Neural cell (in vitro differentiated cells): ENCODE data around the gene POU1F1. TPM values are rescaled to one million over a fixed set of nuclear protein-coding genes. Genes with fewer than 3 reads are reported as not detected.

ENCODE experiments used
- H2AFZ ChIP-seq: fragments of 200-600, 300-800 bp; sonication (generic), shearing (Covaris generic); 2 replicates; pipeline ENCODE4 v1.6.0; 2014; ENCODE audit warnings: low read depth, mild to moderate bottlenecking, antibody characterized with exemption, low read length, moderate library complexity
- H3F3A ChIP-seq: fragments of 200-600 bp; shearing (Covaris generic); 2 replicates; pipeline ENCODE4 v1.6.1; 2016; ENCODE audit warnings: mild to moderate bottlenecking, moderate library complexity, mixed read lengths, antibody characterized with exemption, low read length; ENCODE audit not compliant: insufficient read depth, poor library complexity, severe bottlenecking
- H3K27ac ChIP-seq: fragments of 200-600, 300-800 bp; sonication (generic), shearing (Covaris generic); 2 replicates; pipeline ENCODE4 v1.5.1; 2014; ENCODE audit warnings: mild to moderate bottlenecking, low read length, moderate library complexity
- H3K27me3 ChIP-seq: fragments of 300-800, 200-600 bp; sonication (generic), shearing (Covaris generic); 2 replicates; pipeline ENCODE4 v1.6.0; 2014; ENCODE audit warnings: mild to moderate bottlenecking, low read depth, low read length, moderate library complexity; ENCODE audit not compliant: insufficient read depth
- H3K36me3 ChIP-seq: fragments of 300-800, 200-600 bp; sonication (generic), shearing (Covaris generic); 2 replicates; pipeline ENCODE4 v1.5.1; 2014; ENCODE audit warnings: mild to moderate bottlenecking, antibody characterized with exemption, low read length, moderate library complexity; ENCODE audit not compliant: insufficient read depth
- H3K4me2 ChIP-seq: fragments of 300-800, 200-600 bp; sonication (generic), shearing (Covaris generic); 2 replicates; pipeline ENCODE4 v1.6.0; 2014; ENCODE audit warnings: mild to moderate bottlenecking, low read length
- H3K4me3 ChIP-seq: fragments of 300-800, 200-600 bp; sonication (generic), shearing (Covaris generic); 2 replicates; pipeline ENCODE4 v1.5.1; 2014; ENCODE audit warnings: mild to moderate bottlenecking, low read length, moderate library complexity
- H3K79me2 ChIP-seq: fragments of 200-600 bp; shearing (Covaris generic); replicated peaks from 2 replicates; pipeline ENCODE4 v1.6.0; 2014; ENCODE audit warnings: mild to moderate bottlenecking, low read length, moderate library complexity; ENCODE audit not compliant: insufficient read depth
- H3K9ac ChIP-seq: fragments of 300-800, 200-600 bp; sonication (generic), shearing (Covaris generic); 2 replicates; pipeline ENCODE4 v1.6.1; 2016; ENCODE audit warnings: mild to moderate bottlenecking, low read length, mixed read lengths
- H3K9me2 ChIP-seq: fragments of 200-600 bp; shearing (Covaris generic); 2 replicates; pipeline ENCODE4 v1.6.1; 2016; ENCODE audit warnings: mild to moderate bottlenecking, low read length, mixed read lengths; ENCODE audit not compliant: insufficient read depth
- H3K9me3 ChIP-seq: fragments of 200-600, 300-800 bp; sonication (generic), shearing (Covaris generic); 2 replicates; pipeline ENCODE4 v1.6.1; 2016; ENCODE audit warnings: mild to moderate bottlenecking, mixed run types, low read length, moderate library complexity, mixed read lengths
- H4K20me1 ChIP-seq: fragments of 200-600 bp; shearing (Covaris generic); 2 replicates; pipeline ENCODE4 v1.6.1; 2016; ENCODE audit warnings: mild to moderate bottlenecking, mixed run types; ENCODE audit not compliant: insufficient read depth
- EP300 ChIP-seq: fragments of 450-650 bp; conservative IDR thresholded peaks from 2 replicates; pipeline ENCODE4 v1.6.1; 2014; ENCODE audit warnings: antibody characterized with exemption, mild to moderate bottlenecking, moderate library complexity; ENCODE audit not compliant: poor library complexity, severe bottlenecking
- EZH2 ChIP-seq: fragments of 200-600, 300-800 bp; shearing (Covaris generic), sonication (generic); IDR thresholded peaks from 2 replicates; pipeline ENCODE4 v1.6.1; 2014; ENCODE audit warnings: antibody characterized with exemption, low read length, borderline replicate concordance, mild to moderate bottlenecking; ENCODE audit not compliant: insufficient read depth, poor library complexity, severe bottlenecking
- MXI1 ChIP-seq: fragments of 450-650 bp; conservative IDR thresholded peaks from 2 replicates; pipeline ENCODE4 v1.6.1; 2014; ENCODE audit warnings: antibody characterized with exemption, mild to moderate bottlenecking; ENCODE audit not compliant: poor library complexity, severe bottlenecking
- POLR2AphosphoS5 ChIP-seq: IDR thresholded peaks from 2 replicates; pipeline ENCODE4 v1.6.1; 2012
- RAD21 ChIP-seq: fragments of 450-650 bp; conservative IDR thresholded peaks from 2 replicates; pipeline ENCODE4 v1.6.1; 2014; ENCODE audit warnings: antibody characterized with exemption, mild to moderate bottlenecking, moderate library complexity
- REST ChIP-seq: IDR thresholded peaks from 2 replicates; pipeline ENCODE4 v1.6.1; 2012; ENCODE audit warnings: borderline replicate concordance
- SMC3 ChIP-seq: fragments of 450-650 bp; conservative IDR thresholded peaks from 2 replicates; pipeline ENCODE4 v1.6.1; 2014; ENCODE audit warnings: antibody characterized with exemption, mild to moderate bottlenecking, moderate library complexity; ENCODE audit not compliant: poor library complexity
- TAF1 ChIP-seq: IDR thresholded peaks from 2 replicates; pipeline ENCODE4 v1.6.1; 2012; ENCODE audit warnings: low read depth
- polyA plus RNA-seq: library from polyadenylated mRNA; depleted of rRNA; stranded (reverse); fragments of >200 nt; gene quantifications from 2 replicates; pipeline ENCODE4 v1.2.3, GENCODE V29; 2014
- TF ChIP-seq, protein P1 (sequence below): fragments of 450-650 bp; IDR thresholded peaks from 2 replicates; pipeline ENCODE4 v1.5.1; 2014; ENCODE audit warnings: antibody characterized with exemption, mild to moderate bottlenecking, moderate library complexity; ENCODE audit not compliant: poor library complexity, severe bottlenecking

POU1F1 gene
- polyA plus RNA-seq, 1 donor from 2014 or later, result not detected

GRCh38 chr3:87268646-87269211 is 7.7 kb downstream of the POU1F1 start:
- no peak overlapping the region for H3K9ac ChIP-seq
- no peaks in the 10 kb centered on the region for H3K9me2 ChIP-seq
- H3K27me3 ChIP-seq, result no peaks in the 10 kb centered on the region
- H3K79me2 ChIP-seq, result no peaks in the 10 kb centered on the region
- H4K20me1 ChIP-seq, result no peaks in the 10 kb centered on the region
- H3K4me2 ChIP-seq, result no peak overlapping the region
- H3K9me3 ChIP-seq, result no peaks in the 10 kb centered on the region
- H3K36me3 ChIP-seq, result no peaks in the 10 kb centered on the region
- TF ChIP-seq POLR2AphosphoS5 (no peak), EZH2 (no peak), SMC3 (no peak), MXI1 (no peak), TAF1 (no peak)
- TF ChIP-seq, protein P1, sequence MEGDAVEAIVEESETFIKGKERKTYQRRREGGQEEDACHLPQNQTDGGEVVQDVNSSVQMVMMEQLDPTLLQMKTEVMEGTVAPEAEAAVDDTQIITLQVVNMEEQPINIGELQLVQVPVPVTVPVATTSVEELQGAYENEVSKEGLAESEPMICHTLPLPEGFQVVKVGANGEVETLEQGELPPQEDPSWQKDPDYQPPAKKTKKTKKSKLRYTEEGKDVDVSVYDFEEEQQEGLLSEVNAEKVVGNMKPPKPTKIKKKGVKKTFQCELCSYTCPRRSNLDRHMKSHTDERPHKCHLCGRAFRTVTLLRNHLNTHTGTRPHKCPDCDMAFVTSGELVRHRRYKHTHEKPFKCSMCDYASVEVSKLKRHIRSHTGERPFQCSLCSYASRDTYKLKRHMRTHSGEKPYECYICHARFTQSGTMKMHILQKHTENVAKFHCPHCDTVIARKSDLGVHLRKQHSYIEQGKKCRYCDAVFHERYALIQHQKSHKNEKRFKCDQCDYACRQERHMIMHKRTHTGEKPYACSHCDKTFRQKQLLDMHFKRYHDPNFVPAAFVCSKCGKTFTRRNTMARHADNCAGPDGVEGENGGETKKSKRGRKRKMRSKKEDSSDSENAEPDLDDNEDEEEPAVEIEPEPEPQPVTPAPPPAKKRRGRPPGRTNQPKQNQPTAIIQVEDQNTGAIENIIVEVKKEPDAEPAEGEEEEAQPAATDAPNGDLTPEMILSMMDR, result no peak
- H2AFZ ChIP-seq, result no peak overlapping the region
- H3K27ac ChIP-seq, result no peak overlapping the region
- H3F3A ChIP-seq, result no peaks in the 10 kb centered on the region
- H3K4me3 ChIP-seq, result no peak overlapping the region

DNA sequence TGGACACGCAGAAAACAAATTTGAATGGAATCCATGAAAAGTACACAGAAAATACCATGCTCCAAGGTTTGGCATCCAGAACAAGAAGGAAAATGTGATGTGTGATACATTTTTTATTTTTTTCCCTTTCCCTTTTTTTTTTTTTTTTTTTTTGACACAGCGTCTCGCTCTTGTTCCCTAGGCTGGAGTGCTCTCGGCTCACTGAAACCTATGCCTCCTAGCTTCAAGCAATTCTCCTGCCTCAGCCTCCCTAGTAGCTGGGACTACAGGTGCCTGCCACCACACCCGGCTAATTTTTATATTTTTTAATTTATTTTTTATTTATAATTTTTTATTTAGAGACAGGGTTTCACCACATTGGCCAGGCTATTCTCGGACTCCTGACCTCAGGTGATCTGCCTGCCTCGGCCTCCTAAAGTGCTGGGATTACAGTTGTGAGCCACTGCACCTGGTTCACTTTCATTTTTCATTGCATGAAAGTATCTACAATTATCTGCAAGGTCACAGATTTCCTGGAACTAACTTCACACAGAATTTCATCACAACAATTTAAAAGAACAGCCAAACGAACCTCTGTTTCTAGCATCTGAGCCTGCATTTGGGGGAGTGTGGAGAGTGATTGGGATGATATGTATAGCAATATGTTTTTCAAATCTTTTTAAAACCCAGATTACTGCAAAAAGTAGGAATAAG is 8.3 kb downstream of the POU1F1 start:
- Histone ChIP-seq H3K27me3 (no peaks in the 10 kb centered on the region), H3K9ac (no peak overlapping the region), H2AFZ (no peak overlapping the region), H3K79me2 (no peaks in the 10 kb centered on the region), H3K9me2 (no peaks in the 10 kb centered on the region), H3K9me3 (no peaks in the 10 kb centered on the region), H4K20me1 (no peaks in the 10 kb centered on the region), H3K4me2 (no peak overlapping the region), H3K27ac (no peak overlapping the region), H3K4me3 (no peak overlapping the region), H3K36me3 (no peaks in the 10 kb centered on the region), H3F3A (no peaks in the 10 kb centered on the region)
- no peak for TF ChIP-seq TAF1
- no peak for TF ChIP-seq EZH2

DNA sequence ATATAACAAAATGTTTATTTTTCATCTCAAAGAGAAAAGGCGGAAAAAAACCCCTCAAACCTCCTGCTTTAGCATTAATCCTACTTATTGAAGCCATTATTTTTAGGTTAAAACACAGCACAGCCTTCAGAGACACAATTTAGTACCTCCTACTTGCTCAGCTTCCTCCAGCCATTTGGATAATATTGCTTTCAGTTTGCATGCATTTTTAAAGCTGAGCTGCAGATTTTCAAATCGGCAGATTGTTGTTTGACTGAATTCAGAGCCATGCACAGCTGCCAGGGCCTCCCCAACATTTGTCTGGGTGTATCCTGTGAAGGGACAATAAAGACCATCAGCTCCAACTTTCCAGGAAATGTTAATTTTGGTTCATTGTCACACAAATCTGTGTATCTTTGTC is 14.5 kb downstream of the POU1F1 start:
- Histone ChIP-seq H3K9me2 (no peaks in the 10 kb centered on the region), H3K4me2 (no peak overlapping the region), H2AFZ (no peak overlapping the region), H3K36me3 (no peaks in the 10 kb centered on the region), H3K9ac (no peak overlapping the region), H4K20me1 (no peaks in the 10 kb centered on the region), H3K27ac (no peak overlapping the region), H3K4me3 (no peak overlapping the region), H3F3A (no peaks in the 10 kb centered on the region), H3K27me3 (no peaks in the 10 kb centered on the region), H3K9me3 (no peaks in the 10 kb centered on the region), H3K79me2 (no peaks in the 10 kb centered on the region)
- TF ChIP-seq REST (no peak), POLR2AphosphoS5 (no peak), SMC3 (no peak), MXI1 (no peak), EP300 (no peak), TAF1 (no peak), EZH2 (no peak), RAD21 (no peak)
- TF ChIP-seq, protein P1, result no peak
